GM18867 (cell line): ENCODE data around the gene STAT1.

Experiments
- ATAC-seq: cut with Tn5 transposase; IDR thresholded peaks from one replicate; pipeline ENCODE4 v1.9.1; 2021; ENCODE audit warnings: mild to moderate bottlenecking, moderate library complexity; ENCODE audit not compliant: unreplicated experiment

The STAT1 gene

GRCh38 chr2:190986221-190986953 is 27.6 kb downstream of the STAT1 start:
- no peak for ATAC-seq

GRCh38 chr2:190984595-190984994 is 29.4 kb downstream of the STAT1 start:
- ATAC-seq, result no peak

- ATAC-seq, result no peak
Measured at GRCh38 chr2:190982262-190983034, 31.5 kb downstream of the STAT1 start.

- no peak for ATAC-seq
Measured at GRCh38 chr2:190981733-190982132, 32.2 kb downstream of the STAT1 start.

- ATAC-seq, result no peak
Measured at GRCh38 chr2:190981333-190981732, 32.6 kb downstream of the STAT1 start.

GRCh38 chr2:190980630-190981209 is 33.3 kb downstream of the STAT1 start:
- no peak for ATAC-seq

GRCh38 chr2:190979906-190980629 is 33.9 kb downstream of the STAT1 start:
- ATAC-seq, result no peak

GRCh38 chr2:190978389-190979053 is 35.5 kb downstream of the STAT1 start:
- ATAC-seq, result no peak

- no peak for ATAC-seq
Measured at GRCh38 chr2:190977505-190977904, 36.5 kb downstream of the STAT1 start.

- no peak for ATAC-seq
Measured at GRCh38 chr2:190976521-190976920, 37.5 kb downstream of the STAT1 start.

- ATAC-seq, result no peak
Measured at GRCh38 chr2:190974629-190975361, 39.2 kb downstream of the STAT1 start.

GRCh38 chr2:190973726-190974628 is 40.0 kb downstream of the STAT1 start:
- ATAC-seq, result no peak

- no peak for ATAC-seq
Measured at GRCh38 chr2:190973262-190973661, 40.7 kb downstream of the STAT1 start.

- no peak for ATAC-seq
Measured at GRCh38 chr2:190972846-190973245, 41.1 kb downstream of the STAT1 start.

- no peak for ATAC-seq
Measured at GRCh38 chr2:190972213-190972612, 41.8 kb downstream of the STAT1 start.

GRCh38 chr2:190970873-190971506 is 43.0 kb downstream of the STAT1 start:
- ATAC-seq, result no peak

- no peak for ATAC-seq
Measured at GRCh38 chr2:190970160-190970559, 43.8 kb downstream of the STAT1 start.

GRCh38 chr2:190968522-190968921 is 45.4 kb downstream of the STAT1 start:
- no peak for ATAC-seq
